GM21423 (cell line): Measurements from ENCODE around the gene THSD7A.

ENCODE experiments used
- ATAC-seq: cut with Tn5 transposase; IDR thresholded peaks from one replicate; pipeline ENCODE4 v1.9.1; 2021; ENCODE audit warnings: mild to moderate bottlenecking, moderate library complexity; ENCODE audit not compliant: unreplicated experiment

Gene THSD7A

GRCh38 chr7:11754123-11754522 lies 77.9 kb downstream of the THSD7A start:
- ATAC-seq, result no peak

- no peak for ATAC-seq
These were observed 78.6 kb downstream of the THSD7A start for GRCh38 chr7:11753433-11753832.

DNA sequence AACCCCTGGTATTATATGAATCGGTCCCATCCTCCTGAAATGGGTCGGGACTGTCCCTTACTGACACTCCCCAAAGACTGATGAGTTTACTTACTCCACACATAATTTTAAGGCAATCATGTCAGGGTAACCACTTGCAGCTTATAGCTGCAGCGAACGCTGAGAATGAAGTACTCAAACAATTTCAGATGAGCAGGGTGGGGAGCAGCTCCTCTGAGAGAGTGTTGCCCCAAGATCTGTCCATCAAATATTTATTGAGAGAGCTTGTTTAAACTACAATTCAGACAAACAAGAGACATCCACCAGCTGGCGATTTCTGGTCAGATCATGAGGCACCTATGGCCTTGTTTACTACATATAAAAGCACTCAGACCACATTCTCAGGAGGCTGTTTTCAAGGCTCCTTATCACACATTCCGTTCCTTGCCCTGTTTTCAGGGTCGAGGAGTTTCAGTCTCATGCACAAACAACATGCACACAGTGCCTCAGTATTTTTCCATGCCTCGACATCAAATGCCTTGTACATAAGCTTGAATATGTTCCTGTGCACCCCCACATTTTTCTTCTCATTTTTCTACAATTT lies 80.1 kb downstream of the THSD7A start:
- no peak for ATAC-seq

GRCh38 chr7:11751315-11751714 lies 80.7 kb downstream of the THSD7A start:
- no peak for ATAC-seq

GRCh38 chr7:11750191-11750590 lies 81.8 kb downstream of the THSD7A start:
- ATAC-seq, result no peak

DNA sequence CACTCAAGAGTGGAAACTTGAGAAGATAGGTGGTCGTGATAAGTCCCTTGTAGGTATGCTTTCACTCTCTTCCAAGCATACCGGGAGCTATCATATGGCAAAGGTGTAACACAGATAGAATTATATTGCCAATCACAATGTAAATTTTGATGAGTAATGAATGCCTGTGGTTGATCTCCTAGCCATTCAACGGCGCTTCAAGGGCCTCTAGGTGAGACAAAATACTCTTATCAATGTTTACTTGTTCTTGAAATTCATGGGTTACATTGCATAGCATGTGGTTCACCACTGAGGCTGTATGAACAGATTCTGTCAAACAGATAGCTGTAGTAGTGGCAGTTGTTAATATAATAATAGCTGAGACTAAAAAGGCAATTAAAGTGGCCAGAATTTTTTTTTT lies 82.4 kb downstream of the THSD7A start:
- no peak for ATAC-seq

GRCh38 chr7:11748884-11749283 lies 83.1 kb downstream of the THSD7A start:
- no peak for ATAC-seq

GRCh38 chr7:11747715-11748485 lies 84.1 kb downstream of the THSD7A start:
- ATAC-seq, result no peak

GRCh38 chr7:11746591-11746990 lies 85.4 kb downstream of the THSD7A start:
- no peak for ATAC-seq

DNA sequence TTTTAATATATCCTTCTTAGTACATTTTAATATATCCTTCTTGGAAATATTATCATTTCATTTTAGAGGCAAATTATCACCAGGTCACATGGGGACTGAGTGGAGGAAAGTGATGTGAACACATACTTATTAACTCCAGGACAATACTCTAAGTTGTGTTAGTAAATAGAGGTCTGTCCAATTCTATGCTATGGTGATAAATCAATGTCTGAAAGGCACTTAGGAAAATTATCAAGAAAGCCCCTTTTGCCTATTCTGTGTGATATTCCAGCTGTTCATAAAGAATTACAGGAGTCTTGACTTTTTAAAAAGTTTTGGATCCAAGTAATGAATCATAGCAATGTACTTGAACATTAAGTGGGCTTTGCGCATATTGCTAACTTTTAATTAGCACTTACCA lies 88.5 kb downstream of the THSD7A start:
- no peak for ATAC-seq

DNA sequence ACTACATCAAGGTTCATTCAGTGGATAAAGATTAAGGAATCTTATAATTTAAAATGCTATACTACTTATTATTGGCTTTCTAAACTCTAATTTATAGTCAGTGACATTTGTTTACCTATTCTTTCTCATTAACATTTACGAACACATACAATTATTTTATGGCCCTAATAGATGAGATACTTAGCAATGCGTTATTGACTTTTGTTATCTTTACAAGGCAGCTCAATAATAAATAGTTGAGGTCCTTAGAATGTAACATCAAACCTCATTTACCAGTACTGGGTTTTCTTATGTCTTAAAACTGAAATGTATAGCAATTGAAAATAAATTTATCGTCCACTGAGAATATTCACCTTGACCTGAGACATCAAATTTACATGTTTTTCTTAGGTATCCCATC lies 89.0 kb downstream of the THSD7A start:
- ATAC-seq, result no peak

GRCh38 chr7:11742496-11742895 lies 89.5 kb downstream of the THSD7A start:
- ATAC-seq, result no peak

DNA sequence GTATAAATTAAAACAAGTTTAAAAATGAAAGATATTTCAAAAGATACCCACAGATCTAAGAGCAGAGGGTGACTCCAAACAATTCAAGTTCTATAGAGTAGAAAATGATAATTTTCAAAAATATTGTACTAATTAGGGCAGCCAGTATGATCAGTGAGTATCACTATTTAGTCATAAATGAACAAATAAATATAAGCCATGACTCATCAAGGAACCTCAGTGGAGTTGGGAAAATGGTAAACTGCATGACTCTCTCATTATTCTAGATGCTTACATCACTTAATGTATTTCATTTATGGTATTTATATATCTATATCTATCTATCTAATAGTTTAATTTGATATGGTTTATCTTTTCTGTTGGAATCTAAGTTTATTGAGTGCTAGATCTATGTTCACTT lies 94.3 kb downstream of the THSD7A start:
- ATAC-seq, result no peak

DNA sequence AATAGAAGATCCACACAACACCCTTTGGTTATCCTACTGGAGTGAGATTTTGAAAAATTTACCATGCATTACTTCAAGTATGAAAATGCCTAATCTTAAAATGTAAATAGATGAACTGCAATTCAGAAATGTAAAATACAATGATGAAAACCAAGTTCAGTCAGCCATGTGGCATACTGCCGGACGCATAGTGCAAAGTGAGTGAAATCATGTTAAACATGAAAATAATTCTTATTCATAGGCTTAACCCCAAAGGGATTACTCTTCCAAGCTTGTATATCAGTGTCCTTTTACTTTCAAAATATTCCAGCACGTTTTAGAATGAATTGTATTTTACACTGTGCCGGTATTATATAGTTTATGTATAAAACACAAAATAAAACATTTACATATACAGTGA lies 99.8 kb downstream of the THSD7A start:
- no peak for ATAC-seq

GRCh38 chr7:11730725-11731124 lies 101.3 kb downstream of the THSD7A start:
- no peak for ATAC-seq

DNA sequence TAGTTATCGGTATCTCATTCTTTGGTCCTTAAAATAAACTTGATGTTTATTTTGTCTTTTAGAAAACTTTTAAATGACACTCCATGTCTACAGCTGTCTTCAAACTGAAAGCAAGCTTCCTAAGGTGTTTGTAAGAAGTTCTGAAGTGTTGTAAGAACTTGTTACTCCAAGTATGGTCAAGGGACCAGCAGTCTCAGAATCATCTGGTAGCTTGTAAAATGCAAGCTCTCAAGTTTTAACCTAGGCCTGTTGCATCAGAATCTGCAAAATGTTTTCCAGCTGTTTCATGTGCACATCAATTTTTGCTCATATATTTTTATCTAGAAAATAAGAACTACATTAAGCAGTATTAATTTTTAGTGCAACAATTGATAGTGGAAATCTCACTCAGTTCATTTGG lies 104.1 kb downstream of the THSD7A start:
- ATAC-seq, result no peak

DNA sequence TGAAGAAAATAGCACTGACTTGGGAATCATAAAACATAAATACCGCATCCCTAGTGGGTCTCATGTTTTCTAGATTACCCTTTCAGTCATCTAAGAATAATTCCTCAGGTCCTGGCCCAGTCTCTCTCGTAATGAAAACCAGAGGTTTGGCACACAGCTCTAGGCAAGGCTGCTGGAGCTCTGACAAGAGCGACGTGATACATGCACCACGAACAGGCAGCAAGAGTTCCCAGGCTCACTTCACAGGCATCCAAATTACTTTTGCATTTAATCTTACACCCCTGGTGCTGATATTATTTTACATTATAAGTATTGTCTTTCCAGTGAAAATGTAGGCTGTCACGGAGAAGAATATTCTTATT lies 105.2 kb downstream of the THSD7A start:
- no peak for ATAC-seq

- no peak for ATAC-seq
These were observed 105.8 kb downstream of the THSD7A start for GRCh38 chr7:11726001-11726793.

GRCh38 chr7:11716185-11716584 lies 115.8 kb downstream of the THSD7A start:
- no peak for ATAC-seq

DNA sequence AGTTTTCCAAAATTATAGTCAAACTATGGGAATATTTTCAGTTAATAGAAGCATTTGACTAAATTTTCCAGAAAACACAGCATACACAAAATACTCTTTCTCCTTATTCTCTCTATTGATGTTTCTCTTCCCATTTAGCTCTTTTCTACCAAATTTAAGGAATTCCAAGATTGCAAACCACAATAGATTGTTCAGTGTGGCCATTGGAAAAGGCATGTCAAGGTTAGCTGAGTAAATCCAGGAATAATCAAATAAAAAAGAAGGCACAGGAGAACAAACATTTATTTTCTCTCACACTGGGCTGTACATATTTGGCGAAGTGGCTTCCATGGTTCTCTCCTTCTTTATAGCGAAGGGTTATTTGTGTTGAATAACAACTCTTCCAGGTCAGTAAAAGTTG lies 117.3 kb downstream of the THSD7A start:
- ATAC-seq, result no peak

GRCh38 chr7:11714205-11714604 lies 117.8 kb downstream of the THSD7A start:
- ATAC-seq, result no peak

GRCh38 chr7:11713352-11713751 lies 118.6 kb downstream of the THSD7A start:
- no peak for ATAC-seq
